ENCODE measurements around the gene VAPA. TPM values are rescaled to one million over a fixed set of nuclear protein-coding genes. Genes with fewer than 3 reads are reported as not detected.
A peak's percentile ranks its signal among the peaks of the same experiment; 100 is the strongest.

The VAPA gene
- total and polyA plus RNA-seq, 9 of the 15 experiments (the other 6 are each of a cell fraction or from before 2014, with no cell fraction given): 219 to 902 (median 526) TPM

DNA sequence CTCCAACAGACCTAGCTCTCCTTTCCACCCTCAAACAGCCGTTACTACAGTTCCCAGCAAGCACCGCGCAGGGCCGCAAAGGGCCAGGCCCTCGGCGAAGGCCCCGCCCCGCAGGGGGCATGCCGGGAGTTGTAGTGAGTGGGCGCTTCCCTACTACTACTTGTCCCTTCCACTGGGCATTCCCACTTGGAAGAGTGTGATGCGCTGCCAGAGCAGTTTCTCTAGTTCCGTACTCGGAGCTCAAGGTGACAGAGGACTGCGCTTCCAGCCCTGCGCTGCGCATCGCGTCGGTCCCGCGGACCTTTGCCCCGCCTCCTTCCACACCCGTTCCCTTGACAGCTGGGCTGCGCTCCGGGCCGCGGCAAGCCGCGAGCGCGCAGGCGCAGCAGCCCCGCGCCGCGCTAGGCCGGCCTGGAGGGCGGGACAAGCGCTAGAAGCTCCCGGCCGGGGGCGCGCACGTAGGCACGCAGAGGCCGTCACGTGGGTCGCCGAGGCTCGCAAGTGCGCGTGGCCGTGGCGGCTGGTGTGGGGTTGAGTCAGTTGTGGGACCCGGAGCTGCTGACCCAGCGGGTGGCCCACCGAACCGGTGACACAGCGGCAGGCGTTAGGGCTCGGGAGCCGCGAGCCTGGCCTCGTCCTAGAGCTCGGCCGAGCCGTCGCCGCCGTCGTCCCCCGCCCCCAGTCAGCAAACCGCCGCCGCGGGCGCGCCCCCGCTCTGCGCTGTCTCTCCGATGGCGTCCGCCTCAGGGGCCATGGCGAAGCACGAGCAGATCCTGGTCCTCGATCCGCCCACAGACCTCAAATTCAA is at the start of gene VAPA (continued):
- TF ChIP-seq, protein P1, sequence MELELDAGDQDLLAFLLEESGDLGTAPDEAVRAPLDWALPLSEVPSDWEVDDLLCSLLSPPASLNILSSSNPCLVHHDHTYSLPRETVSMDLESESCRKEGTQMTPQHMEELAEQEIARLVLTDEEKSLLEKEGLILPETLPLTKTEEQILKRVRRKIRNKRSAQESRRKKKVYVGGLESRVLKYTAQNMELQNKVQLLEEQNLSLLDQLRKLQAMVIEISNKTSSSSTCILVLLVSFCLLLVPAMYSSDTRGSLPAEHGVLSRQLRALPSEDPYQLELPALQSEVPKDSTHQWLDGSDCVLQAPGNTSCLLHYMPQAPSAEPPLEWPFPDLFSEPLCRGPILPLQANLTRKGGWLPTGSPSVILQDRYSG (tag; conservative IDR thresholded peaks at IDR 0.05; ENCODE audit: low read depth): 0 out of 2 replicates have a peak, but pooled peaks have one; percentile 27
- TF ChIP-seq, protein P2, sequence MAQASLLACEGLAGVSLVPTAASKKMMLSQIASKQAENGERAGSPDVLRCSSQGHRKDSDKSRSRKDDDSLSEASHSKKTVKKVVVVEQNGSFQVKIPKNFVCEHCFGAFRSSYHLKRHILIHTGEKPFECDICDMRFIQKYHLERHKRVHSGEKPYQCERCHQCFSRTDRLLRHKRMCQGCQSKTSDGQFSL (CRISPR knock-in tag; IDR thresholded peaks at IDR 0.05): 0 out of 2 replicates have a peak, but pooled peaks have one; percentile 39
- TF ChIP-seq, protein P2 (tag; IDR thresholded peaks at IDR 0.05): no peak
- TF ChIP-seq SMAD3 (CRISPR knock-in tag; conservative IDR thresholded peaks at IDR 0.05) (peak; percentile 88), BRCA1 (IDR thresholded peaks at IDR 0.05) (no peak), BRCA1 (CRISPR knock-in tag; IDR thresholded peaks at IDR 0.05) (no peak), RFX7 (CRISPR knock-in tag; IDR thresholded peaks at IDR 0.05) (no peak), RAD21 (CRISPR knock-in tag; conservative IDR thresholded peaks at IDR 0.05 in 1 of 2, IDR thresholded peaks at IDR 0.05 in 1 of 2) (peak; percentile 4 to 20; a peak in 2 of 4 replicates), ETV1 (tag; conservative IDR thresholded peaks at IDR 0.05; ENCODE audit: low read depth) (peak; percentile 66; the same call in 1 of the 2 replicates), TCF3 (CRISPR knock-in tag; IDR thresholded peaks at IDR 0.05) (peak; percentile 23; the same call in 1 of the 2 replicates), MEIS2 (IDR thresholded peaks at IDR 0.05; ENCODE audit: partially characterized antibody) (peak; percentile 93), NCOA6 (IDR thresholded peaks at IDR 0.05) (no peak), HDAC2 (IDR thresholded peaks at IDR 0.05) (no peak), ZNF184 (CRISPR knock-in tag; IDR thresholded peaks at IDR 0.05) (no peak), GABPB1 (CRISPR knock-in tag; IDR thresholded peaks at IDR 0.05) (peak; percentile 79)
- TF ChIP-seq, protein P3, sequence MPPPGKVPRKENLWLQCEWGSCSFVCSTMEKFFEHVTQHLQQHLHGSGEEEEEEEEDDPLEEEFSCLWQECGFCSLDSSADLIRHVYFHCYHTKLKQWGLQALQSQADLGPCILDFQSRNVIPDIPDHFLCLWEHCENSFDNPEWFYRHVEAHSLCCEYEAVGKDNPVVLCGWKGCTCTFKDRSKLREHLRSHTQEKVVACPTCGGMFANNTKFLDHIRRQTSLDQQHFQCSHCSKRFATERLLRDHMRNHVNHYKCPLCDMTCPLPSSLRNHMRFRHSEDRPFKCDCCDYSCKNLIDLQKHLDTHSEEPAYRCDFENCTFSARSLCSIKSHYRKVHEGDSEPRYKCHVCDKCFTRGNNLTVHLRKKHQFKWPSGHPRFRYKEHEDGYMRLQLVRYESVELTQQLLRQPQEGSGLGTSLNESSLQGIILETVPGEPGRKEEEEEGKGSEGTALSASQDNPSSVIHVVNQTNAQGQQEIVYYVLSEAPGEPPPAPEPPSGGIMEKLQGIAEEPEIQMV (tag; conservative IDR thresholded peaks at IDR 0.05; ENCODE audit: low read depth): peak; percentile 73
- TF ChIP-seq, protein P4, sequence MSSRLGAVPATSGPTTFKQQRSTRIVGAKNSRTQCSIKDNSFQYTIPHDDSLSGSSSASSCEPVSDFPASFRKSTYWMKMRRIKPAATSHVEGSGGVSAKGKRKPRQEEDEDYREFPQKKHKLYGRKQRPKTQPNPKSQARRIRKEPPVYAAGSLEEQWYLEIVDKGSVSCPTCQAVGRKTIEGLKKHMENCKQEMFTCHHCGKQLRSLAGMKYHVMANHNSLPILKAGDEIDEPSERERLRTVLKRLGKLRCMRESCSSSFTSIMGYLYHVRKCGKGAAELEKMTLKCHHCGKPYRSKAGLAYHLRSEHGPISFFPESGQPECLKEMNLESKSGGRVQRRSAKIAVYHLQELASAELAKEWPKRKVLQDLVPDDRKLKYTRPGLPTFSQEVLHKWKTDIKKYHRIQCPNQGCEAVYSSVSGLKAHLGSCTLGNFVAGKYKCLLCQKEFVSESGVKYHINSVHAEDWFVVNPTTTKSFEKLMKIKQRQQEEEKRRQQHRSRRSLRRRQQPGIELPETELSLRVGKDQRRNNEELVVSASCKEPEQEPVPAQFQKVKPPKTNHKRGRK (tag; IDR thresholded peaks at IDR 0.05): no peak
- TF ChIP-seq, protein P5, sequence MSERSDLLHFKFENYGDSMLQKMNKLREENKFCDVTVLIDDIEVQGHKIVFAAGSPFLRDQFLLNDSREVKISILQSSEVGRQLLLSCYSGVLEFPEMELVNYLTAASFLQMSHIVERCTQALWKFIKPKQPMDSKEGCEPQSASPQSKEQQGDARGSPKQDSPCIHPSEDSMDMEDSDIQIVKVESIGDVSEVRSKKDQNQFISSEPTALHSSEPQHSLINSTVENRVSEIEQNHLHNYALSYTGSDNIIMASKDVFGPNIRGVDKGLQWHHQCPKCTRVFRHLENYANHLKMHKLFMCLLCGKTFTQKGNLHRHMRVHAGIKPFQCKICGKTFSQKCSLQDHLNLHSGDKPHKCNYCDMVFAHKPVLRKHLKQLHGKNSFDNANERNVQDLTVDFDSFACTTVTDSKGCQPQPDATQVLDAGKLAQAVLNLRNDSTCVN (CRISPR knock-in tag; IDR thresholded peaks at IDR 0.05): peak; percentile 78; the same call in 1 of the 2 replicates
- TF ChIP-seq, protein P6, sequence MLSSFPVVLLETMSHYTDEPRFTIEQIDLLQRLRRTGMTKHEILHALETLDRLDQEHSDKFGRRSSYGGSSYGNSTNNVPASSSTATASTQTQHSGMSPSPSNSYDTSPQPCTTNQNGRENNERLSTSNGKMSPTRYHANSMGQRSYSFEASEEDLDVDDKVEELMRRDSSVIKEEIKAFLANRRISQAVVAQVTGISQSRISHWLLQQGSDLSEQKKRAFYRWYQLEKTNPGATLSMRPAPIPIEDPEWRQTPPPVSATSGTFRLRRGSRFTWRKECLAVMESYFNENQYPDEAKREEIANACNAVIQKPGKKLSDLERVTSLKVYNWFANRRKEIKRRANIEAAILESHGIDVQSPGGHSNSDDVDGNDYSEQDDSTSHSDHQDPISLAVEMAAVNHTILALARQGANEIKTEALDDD (IDR thresholded peaks at IDR 0.05): no peak; the same call in 1 of the 2 replicates
